ENCODE results near the gene PSORS1C2. TPM values are rescaled to one million over a fixed set of nuclear protein-coding genes. Genes with fewer than 3 reads are reported as not detected.

The PSORS1C2 gene
- total RNA-seq, 1 experiment from 2014 or later, result not detected

GRCh38 chr6:31113861-31114540, 24.9 kb downstream of the PSORS1C2 start:
- no peaks in the 10 kb centered on the region for H3K27me3 Mint-ChIP-seq (ENCODE audit: insufficient read depth, unreplicated experiment)
- no peak for DNase-seq (ENCODE audit: unreplicated experiment)
- peaks cover 21% of the 10 kb centered on the region for H3K4me1 Mint-ChIP-seq (ENCODE audit: insufficient read depth, unreplicated experiment)
- ChIA-PET CTCF (interaction anchor here (1.0 to 6.8 kb wide), 12 partner anchors 11 to 362 kb away, joined by 4 to 55 read pairs (median 6); partner anchors contain the start of gene VARS2), POLR2A (interaction anchor here (0.6 to 4.3 kb wide), 18 partner anchors 11 to 499 kb away, joined by 3 to 60 read pairs (median 5); partner anchors contain the start of genes DDR1, DHX16, GTF2H4 and VARS2)
- H3K4me3 Mint-ChIP-seq (ENCODE audit: unreplicated experiment), result peak overlapping the region; percentile 79
- BruUV-seq (replicated peaks), result no TSS peak
- peaks cover 6% of the 10 kb centered on the region for H3K36me3 Mint-ChIP-seq (ENCODE audit: insufficient read depth, unreplicated experiment)
- peak overlapping the region; percentile 98 for H3K27ac Mint-ChIP-seq (ENCODE audit: low read depth, unreplicated experiment)
- H3K9me3 Mint-ChIP-seq (ENCODE audit: unreplicated experiment), result no peaks in the 10 kb centered on the region
- intact Hi-C loops (cut with micrococcal nuclease), result loop anchor here (2.0 kb wide), 1 partner anchor 27 kb away; no protein-coding TSS in a partner anchor
- TF ChIP-seq CTCF (IDR thresholded peaks at IDR 0.05; ENCODE audit: unreplicated experiment), result no peak

GRCh38 chr6:31112478-31112877, 26.4 kb downstream of the PSORS1C2 start, which contains the start of gene C6orf15:
Gene C6orf15, minus strand, starts transcription at chr6:31112575. Its CDS starts 20 bp downstream, at chr6:31112555.
- no peak for TF ChIP-seq CTCF (IDR thresholded peaks at IDR 0.05; ENCODE audit: unreplicated experiment)
- H3K4me1 Mint-ChIP-seq (ENCODE audit: insufficient read depth, unreplicated experiment), result peaks cover 21% of the 10 kb centered on the region
- H3K4me3 Mint-ChIP-seq (ENCODE audit: unreplicated experiment), result no peak within 1 kb of the TSS
- no peaks in the 10 kb centered on the region for H3K9me3 Mint-ChIP-seq (ENCODE audit: unreplicated experiment)
- no peaks in the 10 kb centered on the region for H3K27me3 Mint-ChIP-seq (ENCODE audit: insufficient read depth, unreplicated experiment)
- ChIA-PET POLR2A (no interaction called here), CTCF (interaction anchor here (0.9 to 6.8 kb wide), 3 partner anchors 22 to 364 kb away, joined by 4 to 55 read pairs (median 4); no protein-coding TSS in a partner anchor)
- DNase-seq (ENCODE audit: unreplicated experiment), result no peak
- peaks cover 6% of the 10 kb centered on the region for H3K36me3 Mint-ChIP-seq (ENCODE audit: insufficient read depth, unreplicated experiment)
- BruUV-seq (replicated peaks), result no TSS peak
- intact Hi-C loops (cut with micrococcal nuclease), result no loop called here
- H3K27ac Mint-ChIP-seq (ENCODE audit: low read depth, unreplicated experiment), result no peak within 1 kb of the TSS

- DNase-seq (ENCODE audit: unreplicated experiment), result no peak
- Mint-ChIP-seq H3K27me3 (ENCODE audit: insufficient read depth, unreplicated experiment) (no peaks in the 10 kb centered on the region), H3K36me3 (ENCODE audit: insufficient read depth, unreplicated experiment) (peaks cover 3% of the 10 kb centered on the region), H3K9me3 (ENCODE audit: unreplicated experiment) (no peaks in the 10 kb centered on the region), H3K4me3 (ENCODE audit: unreplicated experiment) (no peak overlapping the region), H3K27ac (ENCODE audit: low read depth, unreplicated experiment) (no peak overlapping the region), H3K4me1 (ENCODE audit: insufficient read depth, unreplicated experiment) (peaks cover 21% of the 10 kb centered on the region)
- ChIA-PET CTCF (interaction anchor here (6.8 kb wide), 1 partner anchor 31 kb away, joined by 55 read pairs; no protein-coding TSS in a partner anchor), POLR2A (interaction anchor here (0.7 kb wide), 1 partner anchor 235 kb away, joined by 3 read pairs; no protein-coding TSS in a partner anchor)
- no peak for TF ChIP-seq CTCF (IDR thresholded peaks at IDR 0.05; ENCODE audit: unreplicated experiment)
- intact Hi-C loops (cut with micrococcal nuclease), result no loop called here
- BruUV-seq (replicated peaks), result no TSS peak
These were observed 27.2 kb downstream of the PSORS1C2 start for GRCh38 chr6:31111712-31112111.

GRCh38 chr6:31110825-31111582, 27.9 kb downstream of the PSORS1C2 start:
- H3K27me3 Mint-ChIP-seq (ENCODE audit: insufficient read depth, unreplicated experiment), result no peaks in the 10 kb centered on the region
- intact Hi-C loops (cut with micrococcal nuclease), result no loop called here

More at GRCh38 chr6:31110825-31111582, 27.9 kb downstream of the PSORS1C2 start:
- ChIA-PET POLR2A (interaction anchor here (0.6 to 0.9 kb wide), 2 partner anchors 329 to 425 kb away, joined by 3 read pairs; no protein-coding TSS in a partner anchor), CTCF (interaction anchor here (1.1 kb wide), 3 partner anchors 16 to 49 kb away, joined by 3 to 6 read pairs (median 3); no protein-coding TSS in a partner anchor)
- peaks cover 20% of the 10 kb centered on the region for H3K4me1 Mint-ChIP-seq (ENCODE audit: insufficient read depth, unreplicated experiment)
- no peak for TF ChIP-seq CTCF (IDR thresholded peaks at IDR 0.05; ENCODE audit: unreplicated experiment)
- no peaks in the 10 kb centered on the region for H3K36me3 Mint-ChIP-seq (ENCODE audit: insufficient read depth, unreplicated experiment)
- no peak overlapping the region for H3K4me3 Mint-ChIP-seq (ENCODE audit: unreplicated experiment)
- H3K27ac Mint-ChIP-seq (ENCODE audit: low read depth, unreplicated experiment), result no peak overlapping the region
- H3K9me3 Mint-ChIP-seq (ENCODE audit: unreplicated experiment), result no peaks in the 10 kb centered on the region
- no peak for DNase-seq (ENCODE audit: unreplicated experiment)
- BruUV-seq (replicated peaks), result no TSS peak

Measured in MCF 10A (cell line).